ENCODE results near the gene ASRGL1.

ASRGL1 gene

GRCh38 chr11:62419314-62419929 is 82.2 kb downstream of the ASRGL1 start:
- DNase-seq, result no peak

- no peak for DNase-seq
Observed at GRCh38 chr11:62419943-62420342, 82.7 kb downstream of the ASRGL1 start.

GRCh38 chr11:62420882-62421281 is 83.6 kb downstream of the ASRGL1 start:
- DNase-seq, result no peak

- no peak for DNase-seq
Observed at GRCh38 chr11:62421996-62422395, 84.7 kb downstream of the ASRGL1 start.

GRCh38 chr11:62423012-62423411 is 85.8 kb downstream of the ASRGL1 start:
- DNase-seq, result no peak

GRCh38 chr11:62427630-62428233 is 90.5 kb downstream of the ASRGL1 start:
- no peak for DNase-seq

- DNase-seq, result no peak
Observed at GRCh38 chr11:62428871-62429560, 91.8 kb downstream of the ASRGL1 start.

- DNase-seq, result no peak
Observed at GRCh38 chr11:62430425-62430824, 93.2 kb downstream of the ASRGL1 start.

GRCh38 chr11:62431171-62431901 is 94.1 kb downstream of the ASRGL1 start:
- no peak for DNase-seq

GRCh38 chr11:62432695-62433094 is 95.4 kb downstream of the ASRGL1 start:
- no peak for DNase-seq

- DNase-seq, result no peak
Observed at GRCh38 chr11:62433141-62433903, 96.1 kb downstream of the ASRGL1 start.

- DNase-seq, result no peak
Observed at GRCh38 chr11:62433904-62434276, 96.6 kb downstream of the ASRGL1 start.

- DNase-seq, result no peak
Observed at GRCh38 chr11:62435846-62436660, 98.8 kb downstream of the ASRGL1 start.

GRCh38 chr11:62437616-62438015 is 100.4 kb downstream of the ASRGL1 start:
- no peak for DNase-seq

- no peak for DNase-seq
Observed at GRCh38 chr11:62438641-62439040, 101.4 kb downstream of the ASRGL1 start.

- DNase-seq, result no peak
Observed at GRCh38 chr11:62439785-62440602, 102.7 kb downstream of the ASRGL1 start.
